HEK293 (cell line): ENCODE data around the gene CPAMD8.

Experiments
- BCL11B ChIP-seq: fragments of 450-650 bp; formaldehyde crosslinking; IDR thresholded peaks from 2 replicates; pipeline ENCODE4 v1.5.1; 2016; ENCODE audit warnings: low read depth, missing biosample characterization, missing genetic modification characterization
- MYNN ChIP-seq: fragments of 450-650 bp; formaldehyde crosslinking; IDR thresholded peaks from 2 replicates; pipeline ENCODE4 v1.5.1; 2016; ENCODE audit warnings: missing biosample characterization, missing genetic modification characterization, borderline replicate concordance
- ZNF10 ChIP-seq: fragments of 450-650 bp; formaldehyde crosslinking; IDR thresholded peaks from 2 replicates; pipeline ENCODE4 v1.5.1; 2017; ENCODE audit warnings: missing biosample characterization, missing genetic modification characterization
- ZNF138 ChIP-seq: fragments of 450-650 bp; formaldehyde crosslinking; IDR thresholded peaks from 2 replicates; pipeline ENCODE4 v1.5.1; 2016; ENCODE audit warnings: missing biosample characterization, missing genetic modification characterization, borderline replicate concordance
- ZNF324 ChIP-seq: fragments of 450-650 bp; formaldehyde crosslinking; IDR thresholded peaks from 2 replicates; pipeline ENCODE4 v1.5.1; 2016; ENCODE audit warnings: missing biosample characterization, missing genetic modification characterization
- TF ChIP-seq, protein P1 (sequence below): fragments of 450-650 bp; formaldehyde crosslinking; IDR thresholded peaks from 2 replicates; pipeline ENCODE4 v1.5.1; 2016; ENCODE audit warnings: missing biosample characterization, missing genetic modification characterization

DNA sequence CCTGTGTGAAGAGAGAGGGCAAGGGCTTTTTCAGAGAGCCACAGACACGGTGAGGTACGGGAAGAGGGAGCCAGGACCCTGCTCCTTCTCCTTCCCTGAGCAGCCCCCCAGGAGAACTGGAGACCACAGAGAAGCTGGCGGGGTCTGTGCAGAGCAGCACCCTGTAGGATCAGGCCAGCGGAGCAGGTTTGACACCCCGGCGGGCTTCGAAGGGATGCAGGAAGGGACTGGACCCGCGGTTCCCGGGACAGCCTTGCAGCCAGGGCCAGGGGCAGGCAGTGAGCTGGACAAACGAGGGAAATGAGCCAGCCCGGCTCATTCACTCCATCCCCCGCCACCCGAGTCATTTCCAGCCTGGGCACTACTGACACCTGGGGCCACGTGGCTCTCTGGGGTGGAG, 22.2 kb downstream of the CPAMD8 start:
- TF ChIP-seq, protein P1, sequence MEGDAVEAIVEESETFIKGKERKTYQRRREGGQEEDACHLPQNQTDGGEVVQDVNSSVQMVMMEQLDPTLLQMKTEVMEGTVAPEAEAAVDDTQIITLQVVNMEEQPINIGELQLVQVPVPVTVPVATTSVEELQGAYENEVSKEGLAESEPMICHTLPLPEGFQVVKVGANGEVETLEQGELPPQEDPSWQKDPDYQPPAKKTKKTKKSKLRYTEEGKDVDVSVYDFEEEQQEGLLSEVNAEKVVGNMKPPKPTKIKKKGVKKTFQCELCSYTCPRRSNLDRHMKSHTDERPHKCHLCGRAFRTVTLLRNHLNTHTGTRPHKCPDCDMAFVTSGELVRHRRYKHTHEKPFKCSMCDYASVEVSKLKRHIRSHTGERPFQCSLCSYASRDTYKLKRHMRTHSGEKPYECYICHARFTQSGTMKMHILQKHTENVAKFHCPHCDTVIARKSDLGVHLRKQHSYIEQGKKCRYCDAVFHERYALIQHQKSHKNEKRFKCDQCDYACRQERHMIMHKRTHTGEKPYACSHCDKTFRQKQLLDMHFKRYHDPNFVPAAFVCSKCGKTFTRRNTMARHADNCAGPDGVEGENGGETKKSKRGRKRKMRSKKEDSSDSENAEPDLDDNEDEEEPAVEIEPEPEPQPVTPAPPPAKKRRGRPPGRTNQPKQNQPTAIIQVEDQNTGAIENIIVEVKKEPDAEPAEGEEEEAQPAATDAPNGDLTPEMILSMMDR (tag by site-specific recombination): no peak
- no peak for TF ChIP-seq ZNF324 (tag by site-specific recombination)
- no peak for TF ChIP-seq BCL11B
- no peak for TF ChIP-seq ZNF10
- TF ChIP-seq MYNN (tag by site-specific recombination): no peak
- no peak for TF ChIP-seq ZNF138 (tag by site-specific recombination)
